Effector memory CD4-positive, alpha-beta T cell (primary cell): ENCODE results near the gene GNGT2.
"Not testable (repeated sequence)": the region's sequence is repeated elsewhere in the genome, so short reads cannot be mapped to it uniquely, and the experiment has no call there.

Experiments
- DNase-seq, 3 donors: peaks; one replicate each; pipeline ENCODE4 v3.0.0-alpha.2; 2020
- H3K27ac ChIP-seq: 2 replicates; pipeline ENCODE4 v1.7.0; 2013; ENCODE audit warnings: mild to moderate bottlenecking, low read length, moderate library complexity; ENCODE audit not compliant: insufficient read depth, poor library complexity, severe bottlenecking
- H3K27me3 ChIP-seq: replicated peaks from 2 replicates; pipeline ENCODE4 v1.7.0; 2013; ENCODE audit warnings: mild to moderate bottlenecking, low read length; ENCODE audit not compliant: insufficient read depth, control insufficient read depth, poor library complexity, severe bottlenecking
- H3K36me3 ChIP-seq: 2 replicates; pipeline ENCODE4 v1.7.0; 2013; ENCODE audit warnings: mild to moderate bottlenecking, low read length, moderate library complexity; ENCODE audit not compliant: control insufficient read depth, insufficient read depth
- H3K4me1 ChIP-seq: 2 replicates; pipeline ENCODE4 v1.7.0; 2013; ENCODE audit warnings: low read length, mild to moderate bottlenecking; ENCODE audit not compliant: control insufficient read depth, insufficient read depth, poor library complexity, severe bottlenecking
- H3K4me3 ChIP-seq: 2 replicates; pipeline ENCODE4 v1.7.0; 2013; ENCODE audit warnings: low read length, low read depth, mild to moderate bottlenecking; ENCODE audit not compliant: insufficient read depth, poor library complexity, severe bottlenecking
- H3K9me3 ChIP-seq: 2 replicates; pipeline ENCODE4 v1.7.0; 2013; ENCODE audit warnings: mild to moderate bottlenecking, low read length, moderate library complexity; ENCODE audit not compliant: control insufficient read depth

Gene GNGT2

GRCh38 chr17:49193513-49194296 lies 16.7 kb downstream of the GNGT2 start:
- Histone ChIP-seq H3K27ac (peak overlapping the region; percentile 79), H3K4me1 (no peaks in the 10 kb centered on the region), H3K27me3 (no peaks in the 10 kb centered on the region), H3K36me3 (no peaks in the 10 kb centered on the region), H3K9me3 (no peaks in the 10 kb centered on the region), H3K4me3 (peak overlapping the region; percentile 85)
- peak in 1 of 3 donors; percentile 5 for DNase-seq

- Histone ChIP-seq H3K27ac (peak overlapping the region; percentile 79), H3K9me3 (no peaks in the 10 kb centered on the region), H3K27me3 (no peaks in the 10 kb centered on the region), H3K4me1 (no peaks in the 10 kb centered on the region), H3K36me3 (no peaks in the 10 kb centered on the region), H3K4me3 (peak overlapping the region; percentile 85)
- peak; percentile 82 to 87 (median 82) for DNase-seq
These were observed 18.2 kb downstream of the GNGT2 start for GRCh38 chr17:49191917-49192741.

DNA sequence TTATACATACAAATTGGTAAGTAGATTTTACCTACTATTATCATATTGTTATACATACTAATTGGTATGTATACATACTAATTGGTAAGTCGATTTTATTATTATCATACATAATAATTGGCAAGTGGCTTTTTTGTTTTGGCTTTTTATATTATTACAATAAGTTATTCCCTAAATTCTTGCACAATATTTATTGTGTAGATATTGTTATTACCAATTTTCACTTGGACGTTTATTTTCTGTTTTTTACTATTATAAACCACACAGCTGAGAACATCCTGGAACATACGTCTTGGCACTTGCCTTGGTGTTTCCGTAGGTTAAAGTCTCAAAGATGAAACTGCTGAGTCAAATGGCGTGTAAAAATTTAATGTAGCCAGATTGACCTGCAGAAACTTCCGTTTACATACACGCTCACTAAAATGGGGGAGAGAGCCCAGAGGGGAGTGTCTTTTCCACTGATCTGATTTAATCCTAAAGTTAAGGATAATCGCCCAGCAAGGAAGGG lies 18.9 kb downstream of the GNGT2 start:
- Histone ChIP-seq H3K4me3 (peak overlapping the region; percentile 85), H3K27me3 (no peaks in the 10 kb centered on the region), H3K9me3 (no peaks in the 10 kb centered on the region), H3K36me3 (no peaks in the 10 kb centered on the region), H3K27ac (peak overlapping the region; percentile 79), H3K4me1 (no peaks in the 10 kb centered on the region)
- DNase-seq = no peak

DNA sequence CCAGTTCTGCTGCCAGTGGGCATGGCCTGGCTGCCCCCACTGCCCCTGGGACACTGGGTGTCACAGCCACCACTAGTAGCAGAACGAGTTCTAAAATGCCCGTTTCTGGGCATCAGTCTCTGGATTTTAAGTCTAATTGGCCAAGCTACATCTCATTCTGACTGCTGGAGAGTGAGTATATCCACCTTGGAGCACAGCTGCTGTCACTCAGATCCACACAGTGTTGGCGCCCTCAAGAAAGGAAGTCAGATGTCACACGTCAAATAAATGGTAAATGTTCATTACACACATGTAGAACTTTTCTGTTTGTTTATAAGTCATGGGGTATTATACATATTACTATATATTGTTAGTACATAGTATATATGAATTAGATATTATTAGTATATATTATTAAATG lies 19.4 kb downstream of the GNGT2 start:
- Histone ChIP-seq H3K4me1 (no peaks in the 10 kb centered on the region), H3K36me3 (no peaks in the 10 kb centered on the region), H3K27ac (no peak overlapping the region), H3K27me3 (no peaks in the 10 kb centered on the region), H3K9me3 (no peaks in the 10 kb centered on the region), H3K4me3 (no peak overlapping the region)
- no peak for DNase-seq

DNA sequence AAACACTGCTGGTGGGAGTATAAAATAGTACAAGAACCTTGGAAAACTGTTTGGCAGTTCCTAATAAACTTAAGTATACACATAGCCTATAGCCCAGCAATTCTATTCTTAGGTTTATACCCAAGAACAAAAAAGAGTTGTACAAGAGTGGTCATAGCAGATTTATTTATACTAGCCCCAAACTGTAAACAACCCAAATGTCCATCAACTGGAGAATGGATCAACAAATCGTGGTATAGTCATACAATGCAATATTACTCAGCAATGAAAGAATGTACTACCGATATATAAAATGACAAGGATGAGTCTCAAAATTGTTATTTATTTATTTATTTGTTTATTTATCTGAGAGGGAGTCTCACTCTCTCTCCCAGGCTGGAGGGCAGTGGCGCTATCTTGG lies 23.1 kb downstream of the GNGT2 start:
- Histone ChIP-seq H3K4me3 (no peak overlapping the region), H3K36me3 (no peaks in the 10 kb centered on the region), H3K27me3 (no peaks in the 10 kb centered on the region), H3K27ac (no peak overlapping the region), H3K4me1 (no peaks in the 10 kb centered on the region), H3K9me3 (no peaks in the 10 kb centered on the region)
- DNase-seq = no peak

GRCh38 chr17:49185381-49185780 lies 25.0 kb downstream of the GNGT2 start:
- DNase-seq = not testable (repeated sequence)

GRCh38 chr17:49184522-49184921 lies 25.9 kb downstream of the GNGT2 start:
- not testable (repeated sequence) for H3K4me1 ChIP-seq, H3K9me3 ChIP-seq, H3K36me3 ChIP-seq, H3K27ac ChIP-seq, DNase-seq, H3K27me3 ChIP-seq, H3K4me3 ChIP-seq

More at GRCh38 chr17:49185381-49185780, 25.0 kb downstream of the GNGT2 start:
- H3K4me1 ChIP-seq, H3K9me3 ChIP-seq, H3K36me3 ChIP-seq, H3K4me3 ChIP-seq, H3K27me3 ChIP-seq, H3K27ac ChIP-seq: not testable (repeated sequence)

GRCh38 chr17:49183801-49184200 lies 26.6 kb downstream of the GNGT2 start:
- H3K4me3 ChIP-seq = no peak overlapping the region

GRCh38 chr17:49183341-49183740 lies 27.0 kb downstream of the GNGT2 start:
- peaks cover 3% of the 10 kb centered on the region for H3K4me1 ChIP-seq
- DNase-seq = no peak
- no peak overlapping the region for H3K27ac ChIP-seq
- H3K9me3 ChIP-seq = no peaks in the 10 kb centered on the region
- H3K4me3 ChIP-seq = no peak overlapping the region
- H3K27me3 ChIP-seq = no peaks in the 10 kb centered on the region
- no peaks in the 10 kb centered on the region for H3K36me3 ChIP-seq

More at GRCh38 chr17:49183801-49184200, 26.6 kb downstream of the GNGT2 start:
- peaks cover 3% of the 10 kb centered on the region for H3K4me1 ChIP-seq
- H3K36me3 ChIP-seq = no peaks in the 10 kb centered on the region
- no peak for DNase-seq
- no peak overlapping the region for H3K27ac ChIP-seq
- no peaks in the 10 kb centered on the region for H3K27me3 ChIP-seq
- no peaks in the 10 kb centered on the region for H3K9me3 ChIP-seq
